Loucy (cell line): Measurements from ENCODE around the gene PUDP.
"Not testable (repeated sequence)": the region's sequence is repeated elsewhere in the genome, so short reads cannot be mapped to it uniquely, and the experiment has no call there.

Source experiments
- H2AFZ ChIP-seq: fragments of 200-600 bp; sonication (generic); 2 replicates; pipeline ENCODE4 v1.6.0; 2016; ENCODE audit warnings: antibody characterized with exemption, mild to moderate bottlenecking, low read length, moderate library complexity
- H3F3A ChIP-seq: fragments of 200-600 bp; 2 replicates; pipeline ENCODE4 v1.6.0; 2016; ENCODE audit warnings: antibody characterized with exemption, low read depth, mild to moderate bottlenecking
- H3K27me3 ChIP-seq: fragments of 200-600 bp; sonication (generic); 2 replicates; pipeline ENCODE4 v1.6.1; 2014; ENCODE audit warnings: low read length, mild to moderate bottlenecking; ENCODE audit not compliant: insufficient read depth, poor library complexity, severe bottlenecking
- H3K36me3 ChIP-seq: fragments of 200-600 bp; sonication (generic); 2 replicates; pipeline ENCODE4 v1.6.1; 2016; ENCODE audit warnings: low read length; ENCODE audit not compliant: insufficient read depth
- H3K4me1 ChIP-seq: fragments of 200-600 bp; sonication (generic); 2 replicates; pipeline ENCODE4 v1.5.1; 2014; ENCODE audit warnings: low read length, mild to moderate bottlenecking; ENCODE audit not compliant: insufficient read depth, poor library complexity, severe bottlenecking
- H3K4me2 ChIP-seq: fragments of 200-600 bp; sonication (generic); 2 replicates; pipeline ENCODE4 v1.6.0; 2014; ENCODE audit warnings: antibody characterized with exemption, low read length, low read depth, mild to moderate bottlenecking; ENCODE audit not compliant: poor library complexity, severe bottlenecking
- H3K4me3 ChIP-seq: fragments of 200-600 bp; sonication (generic); 2 replicates; pipeline ENCODE4 v1.5.1; 2014; ENCODE audit warnings: low read length, mild to moderate bottlenecking, mixed read lengths; ENCODE audit not compliant: poor library complexity, severe bottlenecking
- H3K79me2 ChIP-seq: fragments of 200-600 bp; sonication (generic); 2 replicates; pipeline ENCODE4 v1.6.1; 2014; ENCODE audit warnings: low read length; ENCODE audit not compliant: insufficient read depth
- H3K9ac ChIP-seq: fragments of 200-600 bp; sonication (generic); 2 replicates; pipeline ENCODE4 v1.6.0; 2014; ENCODE audit warnings: mild to moderate bottlenecking, low read depth, low read length, moderate library complexity; ENCODE audit not compliant: poor library complexity, severe bottlenecking
- H3K9me2 ChIP-seq: fragments of 200-600 bp; sonication (generic); replicated peaks from 2 replicates; pipeline ENCODE4 v1.6.1; 2016; ENCODE audit warnings: low read depth, low read length, mixed read lengths
- H3K9me3 ChIP-seq: fragments of 200-600 bp; sonication (generic); 2 replicates; pipeline ENCODE4 v1.6.1; 2014; ENCODE audit warnings: mild to moderate bottlenecking, antibody characterized with exemption, low read length, low read depth; ENCODE audit not compliant: insufficient read depth
- H4K20me1 ChIP-seq: fragments of 200-600 bp; sonication (generic); 2 replicates; pipeline ENCODE4 v1.6.0; 2014; ENCODE audit warnings: antibody characterized with exemption, low read length, mild to moderate bottlenecking; ENCODE audit not compliant: insufficient read depth, poor library complexity, severe bottlenecking
- EZH2phosphoT487 ChIP-seq: fragments of 200-600 bp; IDR thresholded peaks from 2 replicates; pipeline ENCODE4 v1.6.1; 2018; ENCODE audit warnings: antibody characterized with exemption, mild to moderate bottlenecking, moderate library complexity, borderline replicate concordance
- TF ChIP-seq, protein P1 (sequence below): fragments of 200-600 bp; sonication (generic); conservative IDR thresholded peaks from 2 replicates; pipeline ENCODE4 v1.5.1; 2014; ENCODE audit warnings: mild to moderate bottlenecking, antibody characterized with exemption, low read length

PUDP gene

DNA sequence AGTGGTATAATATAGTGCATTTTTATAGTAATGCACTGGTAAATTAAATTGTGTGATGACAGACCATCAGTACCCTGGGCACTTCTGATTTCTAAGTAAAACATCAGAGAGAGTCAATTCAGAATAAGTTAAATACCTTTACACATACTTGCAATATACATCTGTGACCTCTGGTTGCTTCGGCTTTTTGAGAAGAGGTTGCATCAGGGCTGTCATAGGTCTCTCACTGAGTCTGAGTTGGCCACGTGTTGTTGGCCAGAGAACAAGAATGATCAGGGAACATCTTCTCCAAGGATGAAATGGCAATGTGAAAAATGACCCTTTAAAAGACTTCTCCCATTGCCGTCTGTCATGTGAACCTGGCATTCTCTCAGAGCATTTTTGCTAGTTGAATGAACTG lies 36.9 kb upstream of the PUDP start:
- no peaks in the 10 kb centered on the region for H4K20me1 ChIP-seq
- no peaks in the 10 kb centered on the region for H3K79me2 ChIP-seq
- H3K9me2 ChIP-seq, result no peaks in the 10 kb centered on the region
- H3F3A ChIP-seq, result no peaks in the 10 kb centered on the region
- no peaks in the 10 kb centered on the region for H3K36me3 ChIP-seq
- H3K9ac ChIP-seq, result no peak overlapping the region
- no peak overlapping the region for H3K4me2 ChIP-seq
- no peaks in the 10 kb centered on the region for H3K4me1 ChIP-seq
- no peaks in the 10 kb centered on the region for H3K27me3 ChIP-seq
- TF ChIP-seq EZH2phosphoT487, result no peak
- TF ChIP-seq, protein P1, sequence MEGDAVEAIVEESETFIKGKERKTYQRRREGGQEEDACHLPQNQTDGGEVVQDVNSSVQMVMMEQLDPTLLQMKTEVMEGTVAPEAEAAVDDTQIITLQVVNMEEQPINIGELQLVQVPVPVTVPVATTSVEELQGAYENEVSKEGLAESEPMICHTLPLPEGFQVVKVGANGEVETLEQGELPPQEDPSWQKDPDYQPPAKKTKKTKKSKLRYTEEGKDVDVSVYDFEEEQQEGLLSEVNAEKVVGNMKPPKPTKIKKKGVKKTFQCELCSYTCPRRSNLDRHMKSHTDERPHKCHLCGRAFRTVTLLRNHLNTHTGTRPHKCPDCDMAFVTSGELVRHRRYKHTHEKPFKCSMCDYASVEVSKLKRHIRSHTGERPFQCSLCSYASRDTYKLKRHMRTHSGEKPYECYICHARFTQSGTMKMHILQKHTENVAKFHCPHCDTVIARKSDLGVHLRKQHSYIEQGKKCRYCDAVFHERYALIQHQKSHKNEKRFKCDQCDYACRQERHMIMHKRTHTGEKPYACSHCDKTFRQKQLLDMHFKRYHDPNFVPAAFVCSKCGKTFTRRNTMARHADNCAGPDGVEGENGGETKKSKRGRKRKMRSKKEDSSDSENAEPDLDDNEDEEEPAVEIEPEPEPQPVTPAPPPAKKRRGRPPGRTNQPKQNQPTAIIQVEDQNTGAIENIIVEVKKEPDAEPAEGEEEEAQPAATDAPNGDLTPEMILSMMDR, result no peak
- H2AFZ ChIP-seq, result no peak overlapping the region
- no peaks in the 10 kb centered on the region for H3K9me3 ChIP-seq
- no peak overlapping the region for H3K4me3 ChIP-seq

DNA sequence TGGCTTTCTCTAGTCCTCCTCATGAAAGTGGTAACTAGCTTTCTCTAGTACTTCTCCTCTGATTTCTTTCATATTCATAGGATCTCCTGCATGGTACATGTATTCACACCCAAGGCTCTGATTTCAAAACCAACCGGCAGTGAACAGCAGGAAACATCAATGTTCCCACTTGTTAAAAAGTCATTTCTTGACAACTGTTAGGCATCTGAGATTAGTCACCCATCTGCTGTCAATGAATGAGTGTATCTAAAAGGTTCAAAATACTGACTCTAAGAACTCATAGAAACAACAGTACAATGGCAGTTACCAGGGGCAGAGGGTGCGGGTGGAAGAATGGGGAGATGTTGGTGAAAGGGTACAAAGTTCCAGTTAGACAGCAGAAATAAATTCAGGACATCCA lies 31.5 kb upstream of the PUDP start:
- Histone ChIP-seq H3K9ac (no peak overlapping the region), H3K4me3 (no peak overlapping the region), H3K36me3 (no peaks in the 10 kb centered on the region), H2AFZ (no peak overlapping the region), H3K4me2 (no peak overlapping the region), H3F3A (no peaks in the 10 kb centered on the region), H3K27me3 (no peaks in the 10 kb centered on the region), H3K4me1 (no peaks in the 10 kb centered on the region), H3K9me2 (no peaks in the 10 kb centered on the region), H4K20me1 (no peaks in the 10 kb centered on the region), H3K9me3 (no peaks in the 10 kb centered on the region), H3K79me2 (no peaks in the 10 kb centered on the region)
- TF ChIP-seq EZH2phosphoT487, result no peak
- TF ChIP-seq, protein P1, result no peak

DNA sequence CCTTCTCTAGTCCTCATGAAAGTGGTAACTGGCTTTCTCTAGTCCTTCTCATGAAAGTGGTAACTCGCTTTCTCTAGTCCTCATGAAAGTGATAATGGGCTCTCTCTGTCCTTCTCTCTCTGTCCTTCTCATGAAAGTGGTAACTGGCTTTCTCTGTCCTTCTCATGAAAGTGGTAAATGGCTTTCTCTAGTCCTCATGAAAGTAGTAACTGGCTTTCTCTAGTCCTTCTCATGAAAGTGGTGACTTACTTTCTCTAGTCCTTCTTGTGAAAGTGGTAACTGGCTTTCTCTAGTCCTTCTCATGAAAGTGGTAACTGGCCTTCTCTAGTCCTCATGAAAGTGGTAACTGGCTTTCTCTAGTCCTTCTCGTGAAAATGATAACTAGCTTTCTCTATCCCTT lies 30.9 kb upstream of the PUDP start:
- H3K4me2 ChIP-seq, H3K9ac ChIP-seq, H3K9me3 ChIP-seq, H3F3A ChIP-seq, H3K36me3 ChIP-seq, H3K27me3 ChIP-seq, H3K9me2 ChIP-seq, H4K20me1 ChIP-seq, H3K4me3 ChIP-seq, H2AFZ ChIP-seq, H3K4me1 ChIP-seq, H3K79me2 ChIP-seq: not testable (repeated sequence)

DNA sequence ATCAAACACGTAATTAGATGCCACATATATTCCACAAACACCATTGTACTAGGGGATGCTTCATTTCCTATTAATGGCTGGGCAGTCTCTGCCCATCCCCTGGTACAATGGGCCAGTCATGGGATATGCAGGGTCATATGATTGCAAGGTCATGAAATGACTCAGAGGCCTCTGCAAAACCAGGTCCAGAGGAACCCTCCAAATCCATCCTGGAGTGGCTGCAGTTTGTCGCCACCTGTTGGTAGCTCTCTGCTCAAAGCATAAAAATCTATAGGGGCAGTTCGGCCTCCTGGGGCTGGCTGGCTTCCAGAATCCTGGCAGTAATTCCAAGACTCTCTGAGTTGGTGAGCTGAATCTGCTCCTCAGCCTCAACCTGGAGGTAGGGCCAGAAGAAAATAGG lies 22.9 kb upstream of the PUDP start:
- Histone ChIP-seq H3K9ac (no peak overlapping the region), H2AFZ (no peak overlapping the region), H3K79me2 (no peaks in the 10 kb centered on the region), H3K27me3 (no peaks in the 10 kb centered on the region), H3K9me2 (no peaks in the 10 kb centered on the region), H3F3A (no peaks in the 10 kb centered on the region), H3K9me3 (no peaks in the 10 kb centered on the region), H3K4me1 (no peaks in the 10 kb centered on the region), H3K4me2 (no peak overlapping the region), H3K4me3 (no peak overlapping the region), H4K20me1 (no peaks in the 10 kb centered on the region), H3K36me3 (no peaks in the 10 kb centered on the region)
- TF ChIP-seq EZH2phosphoT487, result no peak
- TF ChIP-seq, protein P1, result peak; percentile 61
